ENCODE measurements around the gene RFX2. TPM values are rescaled to one million over a fixed set of nuclear protein-coding genes. Genes with fewer than 3 reads are reported as not detected.

Gene RFX2
- total RNA-seq, 1 experiment from 2014 or later = 3.7 TPM

DNA sequence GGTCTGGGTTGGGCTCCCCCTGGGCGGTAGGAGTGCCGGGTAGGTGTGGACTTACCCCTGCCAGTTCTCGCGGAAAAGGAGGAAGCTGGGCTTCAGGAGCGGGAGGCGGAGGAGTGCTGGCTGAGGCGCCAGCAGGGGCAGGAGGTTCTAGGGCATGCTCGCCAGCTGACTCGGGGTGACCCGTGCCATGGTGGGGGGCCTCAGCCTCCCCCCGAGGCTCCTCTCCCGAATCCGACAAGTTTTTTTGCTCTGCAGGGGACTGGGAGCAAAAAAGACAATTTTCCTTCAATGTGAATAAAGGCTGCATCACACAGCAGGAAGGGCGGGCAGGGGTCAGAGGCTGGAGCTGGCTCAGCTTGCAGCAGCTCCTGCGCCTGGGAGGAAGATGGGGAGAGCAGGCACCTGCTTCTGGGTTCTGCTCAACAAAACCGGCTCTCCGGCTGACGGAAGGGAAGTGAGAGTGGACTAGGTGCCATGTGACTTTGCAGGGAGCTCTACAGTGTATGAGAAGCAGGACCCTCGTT lies 158.9 kb downstream of the RFX2 start:
- TF ChIP-seq, protein P1, sequence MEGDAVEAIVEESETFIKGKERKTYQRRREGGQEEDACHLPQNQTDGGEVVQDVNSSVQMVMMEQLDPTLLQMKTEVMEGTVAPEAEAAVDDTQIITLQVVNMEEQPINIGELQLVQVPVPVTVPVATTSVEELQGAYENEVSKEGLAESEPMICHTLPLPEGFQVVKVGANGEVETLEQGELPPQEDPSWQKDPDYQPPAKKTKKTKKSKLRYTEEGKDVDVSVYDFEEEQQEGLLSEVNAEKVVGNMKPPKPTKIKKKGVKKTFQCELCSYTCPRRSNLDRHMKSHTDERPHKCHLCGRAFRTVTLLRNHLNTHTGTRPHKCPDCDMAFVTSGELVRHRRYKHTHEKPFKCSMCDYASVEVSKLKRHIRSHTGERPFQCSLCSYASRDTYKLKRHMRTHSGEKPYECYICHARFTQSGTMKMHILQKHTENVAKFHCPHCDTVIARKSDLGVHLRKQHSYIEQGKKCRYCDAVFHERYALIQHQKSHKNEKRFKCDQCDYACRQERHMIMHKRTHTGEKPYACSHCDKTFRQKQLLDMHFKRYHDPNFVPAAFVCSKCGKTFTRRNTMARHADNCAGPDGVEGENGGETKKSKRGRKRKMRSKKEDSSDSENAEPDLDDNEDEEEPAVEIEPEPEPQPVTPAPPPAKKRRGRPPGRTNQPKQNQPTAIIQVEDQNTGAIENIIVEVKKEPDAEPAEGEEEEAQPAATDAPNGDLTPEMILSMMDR (conservative IDR thresholded peaks at IDR 0.05) = no peak
- no peaks in the 10 kb centered on the region for H3K9me3 Mint-ChIP-seq
- peaks cover 1% of the 10 kb centered on the region; the same call in 1 of the 2 replicates for H3K27me3 Mint-ChIP-seq (ENCODE audit: low read depth)
- Histone ChIP-seq H2BK120ac (ENCODE audit: low read depth, low read length, poor library complexity, severe bottlenecking) (no peak overlapping the region), H4K5ac (ENCODE audit: insufficient read length, low read depth, low read length) (no peak overlapping the region), H3K27ac (ENCODE audit: insufficient read length, low read depth, low read length) (no peak overlapping the region), H3K4me1 (ENCODE audit: insufficient read depth, low read length) (peaks cover 27% of the 10 kb centered on the region), H3K9ac (ENCODE audit: extremely low read depth, insufficient read length, low read length) (no peak overlapping the region), H2BK15ac (ENCODE audit: low read depth, low read length) (no peak overlapping the region), H2BK20ac (ENCODE audit: low read depth, low read length, poor library complexity, severe bottlenecking) (no peak overlapping the region), H3K4me2 (ENCODE audit: insufficient read depth, insufficient read length, low read length) (peak overlapping the region; percentile 19), H4K8ac (replicated peaks; ENCODE audit: insufficient read length, low read depth, low read length) (no peak overlapping the region), H3K23ac (ENCODE audit: insufficient read length, low read depth, low read length) (no peak overlapping the region), H3K4ac (ENCODE audit: low read depth, low read length) (no peak overlapping the region), H3K14ac (ENCODE audit: insufficient read depth, low read length) (no peak overlapping the region; the same call in 1 of the 2 replicates), H2BK5ac (ENCODE audit: insufficient read length, low read length) (no peak overlapping the region), H3T11ph (ENCODE audit: low read length) (no peak overlapping the region), H3K56ac (ENCODE audit: insufficient read length, low read depth, low read length) (no peak overlapping the region), H2BK12ac (ENCODE audit: insufficient read length, low read depth, low read length) (no peak overlapping the region), H3K23me2 (ENCODE audit: insufficient read length, low read depth, low read length, poor library complexity, severe bottlenecking) (no peaks in the 10 kb centered on the region), H2AK5ac (ENCODE audit: insufficient read length, low read length) (no peak overlapping the region), H4K20me1 (ENCODE audit: control insufficient read depth, insufficient read depth, insufficient read length) (no peaks in the 10 kb centered on the region), H3K27me3 (ENCODE audit: insufficient read depth, low read length) (no peaks in the 10 kb centered on the region), H3K9me3 (ENCODE audit: control insufficient read depth, low read depth, low read length) (no peaks in the 10 kb centered on the region), H2AFZ (ENCODE audit: low read length) (no peak overlapping the region), H4K91ac (ENCODE audit: insufficient read length, low read depth, low read length) (no peak overlapping the region), H3K79me1 (ENCODE audit: insufficient read depth, low read depth, low read length, poor library complexity, severe bottlenecking) (peaks cover 10% of the 10 kb centered on the region), H3K79me2 (ENCODE audit: insufficient read depth, low read length) (peaks cover 3% of the 10 kb centered on the region; the same call in 1 of the 2 replicates), H3K18ac (ENCODE audit: insufficient read length, low read depth, low read length) (no peak overlapping the region)
- H3K4me1 Mint-ChIP-seq = peaks cover 84 to 87% of the 10 kb centered on the region in 2 experiments
- WGBS (ENCODE audit: extremely low coverage, insufficient read length, low lambda C conversion rate) = no CpG with 5 or more reads among the region's 19 CpGs
- peak overlapping the region in 2 of 3 experiments; percentile 40 to 78; a peak in 3 of 7 replicates for H3K27ac Mint-ChIP-seq
- DNase-seq = peak; percentile 46
- H3K4me3 Mint-ChIP-seq = peak overlapping the region in 1 of 2 experiments; percentile 63; a peak in 4 of 5 replicates
- H3K36me3 Mint-ChIP-seq (ENCODE audit: insufficient read depth in 1 of 3, low read depth in 3 of 3) = peaks cover 2 to 13% (median 4%) of the 10 kb centered on the region in 3 experiments; a peak in 6 of 7 replicates
